ENCODE results near the gene ESYT2.

ESYT2 gene

GRCh38 chr7:158738841-158739240 lies 90.5 kb downstream of the ESYT2 start:
- no peak for DNase-seq

DNA sequence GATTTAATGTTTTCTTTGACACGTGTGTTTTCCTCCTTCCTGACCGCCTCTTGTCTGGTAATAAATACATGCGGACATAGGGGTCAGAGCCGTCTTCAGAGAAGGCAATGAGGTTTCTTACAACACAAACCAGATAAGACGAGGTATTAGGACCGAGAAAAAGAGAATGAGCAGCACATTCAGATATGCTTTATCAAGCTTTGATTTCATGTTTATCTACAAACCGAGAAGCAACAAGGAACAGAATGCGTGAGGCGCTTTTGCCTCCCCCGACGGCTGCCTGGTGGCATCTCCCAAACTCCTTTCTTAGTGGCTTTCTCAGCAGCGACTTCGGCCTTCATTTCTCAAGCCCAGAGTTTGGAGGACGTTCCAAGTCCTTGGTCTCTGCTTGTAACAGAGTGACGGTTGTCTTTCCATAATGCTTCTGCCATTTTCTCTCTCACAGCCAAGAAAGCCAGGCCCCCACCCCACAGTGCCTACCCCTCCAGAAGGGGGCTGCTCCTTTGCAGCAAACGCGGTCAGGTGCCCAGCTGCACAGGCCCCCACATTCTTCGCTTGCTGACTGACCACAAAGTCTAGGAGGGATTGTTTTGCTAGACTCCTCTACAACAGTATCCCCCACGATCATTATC lies 92.1 kb downstream of the ESYT2 start:
- no peak for DNase-seq

DNA sequence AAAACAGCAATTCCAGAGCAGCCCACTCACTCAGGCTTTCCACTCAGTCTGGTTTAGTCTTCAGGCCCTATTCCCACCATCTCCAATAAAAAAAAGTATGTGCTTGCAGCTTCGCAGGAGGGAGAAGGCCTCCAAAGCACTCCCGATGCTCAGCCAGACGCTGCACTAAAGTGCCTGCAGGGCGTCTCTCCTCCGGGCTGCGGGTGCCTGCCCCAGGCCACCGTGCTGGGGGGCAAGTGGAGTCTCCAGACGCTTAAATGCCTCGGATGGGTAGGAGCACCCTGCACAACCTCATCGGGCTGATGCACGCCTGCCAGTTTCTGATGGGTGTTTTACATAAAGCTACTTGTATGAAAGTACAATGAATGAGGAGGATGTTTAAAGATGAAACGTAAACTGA lies 93.4 kb downstream of the ESYT2 start:
- no peak for DNase-seq

DNA sequence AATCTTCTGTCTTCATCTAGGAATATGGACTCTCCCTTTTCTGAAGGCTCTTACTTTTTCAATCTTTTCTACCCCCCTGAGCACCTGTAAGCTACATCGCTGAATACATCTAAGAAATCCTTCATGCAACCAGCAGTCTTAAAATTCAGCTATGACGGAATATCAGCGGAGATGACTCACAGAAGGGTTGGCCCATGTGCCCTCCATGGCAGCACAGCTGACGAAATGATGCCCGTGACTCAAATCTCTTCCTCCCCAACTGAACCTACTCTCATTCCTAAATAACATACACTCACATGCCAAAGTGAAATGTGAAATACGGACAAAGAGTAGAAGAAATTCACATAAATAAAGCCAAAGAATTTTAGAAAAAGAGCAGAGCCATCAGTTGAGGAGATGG lies 94.4 kb downstream of the ESYT2 start:
- no peak for DNase-seq

DNA sequence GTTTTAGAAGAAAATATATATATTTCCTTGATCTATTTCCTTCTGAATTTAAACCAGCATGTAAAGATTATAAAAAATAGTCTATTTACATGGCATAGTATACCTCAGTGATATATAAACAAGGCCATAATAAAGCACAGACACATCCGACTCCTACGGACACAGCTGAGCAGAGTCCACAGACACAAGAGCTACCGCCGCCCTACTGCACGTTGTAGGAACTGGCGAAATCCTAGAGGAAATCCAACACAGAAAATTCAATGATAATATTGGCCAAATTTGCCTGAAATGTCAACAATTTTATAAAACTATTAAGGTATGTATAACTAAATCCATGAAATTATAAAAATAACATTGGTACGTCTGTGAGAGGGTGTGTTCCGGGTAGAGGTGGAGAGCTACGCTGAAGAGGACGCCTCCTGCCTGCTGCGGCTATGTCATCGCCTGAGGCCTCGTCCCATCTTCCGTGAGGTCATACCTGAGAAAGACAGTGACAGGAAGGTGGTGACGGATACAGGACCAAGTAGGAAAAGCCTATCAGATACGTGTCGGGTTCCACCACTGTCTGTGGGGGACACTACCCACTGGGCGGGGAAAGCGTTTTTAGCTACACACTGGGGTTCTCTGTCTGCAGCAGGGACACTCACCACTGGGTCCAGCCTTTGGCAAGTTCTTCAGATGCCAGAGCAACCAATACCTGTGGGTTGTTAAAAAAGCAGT lies 95.4 kb downstream of the ESYT2 start:
- no peak for DNase-seq

GRCh38 chr7:158733220-158733519 lies 96.1 kb downstream of the ESYT2 start:
- no peak for DNase-seq

DNA sequence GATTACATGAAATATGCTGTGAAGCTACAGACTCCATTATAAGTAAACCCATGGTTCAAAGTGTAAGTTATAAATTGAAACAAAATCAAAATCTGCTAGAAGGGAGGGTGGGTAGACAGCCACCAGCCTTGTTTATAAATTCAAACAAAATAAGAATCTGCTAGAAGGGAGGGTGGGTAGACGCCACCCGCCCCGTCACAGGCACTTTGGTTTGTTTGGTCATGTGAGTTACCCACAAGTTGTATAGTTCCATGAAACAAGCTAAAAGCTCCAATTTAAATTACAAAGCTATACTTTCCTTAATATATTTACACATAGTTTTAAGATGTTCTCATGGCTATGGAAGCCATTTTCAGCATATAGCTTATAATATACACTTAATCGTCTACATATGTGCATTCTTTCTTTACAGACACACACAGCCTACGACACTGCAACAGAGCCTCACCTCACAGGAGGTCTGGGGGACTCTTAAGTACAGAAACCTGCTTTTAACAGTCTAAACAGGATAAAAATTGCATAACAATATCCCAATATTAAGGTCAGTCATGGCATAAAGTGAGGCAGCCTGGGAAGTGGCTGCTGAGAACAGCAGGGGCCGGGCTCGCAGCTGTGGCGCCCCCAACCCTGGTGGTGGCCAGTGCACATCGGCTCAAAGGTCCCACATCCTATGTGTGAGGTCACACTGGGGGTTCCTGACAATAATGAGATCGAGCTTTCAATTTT lies 96.7 kb downstream of the ESYT2 start:
- DNase-seq, result no peak

GRCh38 chr7:158731761-158732160 lies 97.5 kb downstream of the ESYT2 start:
- no peak for DNase-seq

GRCh38 chr7:158730383-158731346 lies 98.6 kb downstream of the ESYT2 start:
- no peak for DNase-seq

DNA sequence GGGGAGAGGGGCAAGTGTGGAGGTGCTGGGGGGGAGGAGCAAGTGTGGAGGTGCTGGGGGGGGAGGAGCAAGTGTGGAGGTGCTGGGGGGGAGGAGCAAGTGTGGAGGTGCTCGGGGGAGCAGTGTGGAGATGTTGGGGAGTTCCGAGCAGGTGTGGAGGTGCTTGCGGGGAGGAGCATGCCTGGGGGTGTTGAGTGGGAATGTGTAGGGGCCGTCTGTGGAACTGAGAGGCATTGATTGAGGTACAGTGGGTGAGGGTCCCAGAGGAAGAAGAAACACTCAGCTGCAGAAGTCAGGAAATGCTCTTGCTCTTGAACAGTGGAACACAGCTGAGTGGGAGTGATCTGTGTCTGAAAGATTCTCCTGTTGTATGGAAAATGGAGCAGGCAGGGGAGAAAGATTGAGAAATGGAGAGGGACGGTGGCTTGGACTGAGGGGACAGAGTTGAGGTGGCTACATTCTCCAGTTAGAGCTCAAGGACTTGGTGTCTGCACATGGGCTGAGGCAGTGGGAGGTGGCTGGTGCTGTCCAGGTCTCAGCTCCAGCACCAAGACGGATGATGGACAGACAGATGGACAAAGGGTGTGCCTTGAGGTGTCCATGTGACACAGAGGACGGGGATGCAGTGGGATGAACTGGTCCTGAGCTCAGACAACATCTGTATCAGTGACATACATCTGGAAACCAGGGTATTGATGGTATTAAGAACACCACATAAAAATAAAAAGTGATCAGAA lies 99.5 kb downstream of the ESYT2 start:
- no peak for DNase-seq

DNA sequence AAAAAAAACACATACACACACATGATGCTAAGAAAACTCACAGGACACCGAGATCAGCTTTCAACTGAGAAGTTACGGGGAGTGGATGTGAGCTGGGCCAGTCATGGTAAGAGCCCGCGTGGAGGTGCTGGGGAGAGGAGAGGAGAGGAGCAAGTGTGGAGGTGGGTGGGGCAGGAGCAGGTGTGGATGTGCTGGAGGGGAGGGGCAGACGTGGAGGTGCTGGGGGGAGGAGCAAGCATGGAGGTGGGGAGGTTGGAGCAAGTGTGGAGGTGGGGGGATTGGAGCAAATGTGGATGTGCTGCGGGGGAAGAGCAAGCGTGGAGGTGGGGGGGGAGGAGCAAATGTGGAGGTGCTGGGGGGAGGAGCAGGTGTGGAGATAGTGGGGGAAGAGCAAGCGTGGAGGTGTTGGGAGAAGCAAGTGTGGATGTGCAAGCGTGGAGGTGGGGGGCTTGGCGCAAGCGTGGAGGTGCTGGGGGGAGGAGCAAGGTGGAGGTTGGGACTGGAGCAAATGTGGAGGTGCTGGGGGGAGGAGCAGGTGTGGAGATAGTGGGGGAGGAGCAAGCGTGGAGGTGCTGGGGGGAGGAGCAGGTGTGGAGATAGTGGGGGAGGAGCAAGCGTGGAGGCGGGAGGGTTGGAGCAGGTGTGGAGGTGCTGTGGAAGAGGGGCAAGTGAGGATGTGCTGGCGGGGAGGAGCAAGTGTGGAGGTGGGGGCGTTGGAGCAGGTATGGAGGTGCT lies 100.2 kb downstream of the ESYT2 start:
- no peak for DNase-seq

DNA sequence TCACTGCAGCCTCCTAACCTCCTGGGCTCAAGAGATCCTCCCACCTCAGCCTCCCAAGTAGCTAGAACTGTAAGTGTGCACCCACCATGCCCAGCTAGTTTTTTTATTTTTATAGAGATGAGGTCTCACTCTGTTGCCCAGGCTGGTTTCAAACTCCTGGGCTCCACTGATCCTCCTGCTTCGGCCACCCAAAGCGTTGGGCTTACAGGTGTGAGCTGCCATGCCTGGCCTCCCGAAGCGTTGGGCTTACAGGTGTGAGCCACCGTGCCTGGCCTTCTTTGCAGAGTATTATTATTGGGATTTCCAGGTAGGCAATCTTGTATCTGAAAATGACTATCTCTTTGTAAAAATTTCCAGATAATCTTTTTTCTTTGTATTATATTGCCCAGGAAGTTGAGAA lies 101.6 kb downstream of the ESYT2 start:
- no peak for DNase-seq

DNA sequence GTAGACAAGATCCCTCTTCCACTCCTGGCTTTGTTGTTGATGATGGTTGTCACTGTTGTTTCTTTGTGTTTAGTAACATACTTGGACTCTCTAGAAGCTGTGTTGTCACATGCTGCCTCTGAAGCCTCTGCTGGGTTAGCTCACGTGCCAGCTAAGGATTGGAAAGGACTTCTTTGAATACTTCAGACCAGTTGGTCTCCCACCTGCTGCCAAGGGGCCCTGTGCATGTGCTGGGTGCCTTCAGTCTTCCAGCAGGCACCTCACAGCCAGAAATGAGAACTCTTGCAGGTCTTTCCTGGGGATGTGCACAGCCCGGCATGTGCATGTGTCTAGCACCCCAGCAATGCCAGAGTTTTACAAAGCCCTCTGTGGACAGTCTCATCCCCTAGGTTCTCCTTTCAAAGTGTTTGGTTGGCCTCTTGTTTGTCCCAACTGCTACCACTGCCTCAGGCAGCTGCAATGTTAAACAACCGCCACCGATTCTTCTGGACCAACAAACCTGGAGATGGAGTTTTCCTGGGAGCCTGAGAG lies 103.0 kb downstream of the ESYT2 start:
- DNase-seq, result no peak

- no peak for DNase-seq
Measured at GRCh38 chr7:158725506-158725800, 103.9 kb downstream of the ESYT2 start.

GRCh38 chr7:158724658-158725505 lies 104.4 kb downstream of the ESYT2 start:
- DNase-seq, result no peak

DNA sequence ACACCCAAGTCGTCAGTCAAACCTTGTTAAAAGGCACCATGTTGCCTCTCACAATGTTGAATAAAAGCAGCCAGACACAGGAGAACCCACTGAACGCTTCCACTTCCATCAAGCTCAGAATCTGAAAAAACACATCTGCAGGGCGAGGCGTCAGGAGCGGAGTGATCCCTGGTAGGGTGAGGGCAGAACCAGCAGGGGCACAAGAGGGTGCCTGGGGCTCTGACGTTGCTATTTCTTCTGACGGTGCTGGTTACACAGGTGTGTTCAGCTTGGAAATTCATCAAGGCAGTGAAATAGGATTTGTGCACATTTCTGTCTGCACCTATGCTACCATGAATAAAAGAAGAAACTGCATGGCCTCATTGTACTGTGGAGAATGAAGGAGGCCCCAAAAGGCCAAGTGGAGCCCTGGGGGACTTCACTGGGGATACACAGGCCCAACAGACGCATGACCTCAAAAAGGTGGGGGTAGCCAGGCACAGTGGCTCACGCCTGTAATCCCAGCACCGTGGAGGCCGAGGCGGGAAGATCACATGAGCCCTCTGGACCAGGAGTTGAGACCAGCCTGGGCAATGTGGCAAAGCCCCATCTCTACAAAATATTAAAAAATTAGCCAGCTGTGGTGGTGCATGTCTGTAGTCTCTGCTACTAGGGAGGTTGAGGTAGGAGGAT lies 105.5 kb downstream of the ESYT2 start:
- no peak for DNase-seq

DNA sequence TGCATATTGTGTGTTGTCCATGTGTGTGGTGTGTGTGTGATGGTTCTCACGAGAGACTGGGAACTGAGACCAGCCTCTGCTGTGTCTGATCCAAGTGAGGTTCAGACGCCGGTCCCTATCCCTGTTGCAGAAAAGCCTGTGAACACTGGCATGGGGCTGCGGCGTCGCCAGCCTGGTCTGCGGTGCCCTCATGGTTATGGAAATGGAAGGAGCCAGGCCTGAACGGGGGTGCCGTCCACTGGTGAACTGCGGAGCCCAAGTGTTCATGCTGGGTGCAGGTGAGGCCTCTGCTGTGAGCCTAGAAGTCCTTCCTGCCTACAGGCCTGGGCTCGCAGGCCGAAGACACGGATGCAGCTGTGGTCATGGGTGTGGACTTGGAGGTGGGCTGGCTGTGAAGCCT lies 106.0 kb downstream of the ESYT2 start:
- DNase-seq, result no peak

DNA sequence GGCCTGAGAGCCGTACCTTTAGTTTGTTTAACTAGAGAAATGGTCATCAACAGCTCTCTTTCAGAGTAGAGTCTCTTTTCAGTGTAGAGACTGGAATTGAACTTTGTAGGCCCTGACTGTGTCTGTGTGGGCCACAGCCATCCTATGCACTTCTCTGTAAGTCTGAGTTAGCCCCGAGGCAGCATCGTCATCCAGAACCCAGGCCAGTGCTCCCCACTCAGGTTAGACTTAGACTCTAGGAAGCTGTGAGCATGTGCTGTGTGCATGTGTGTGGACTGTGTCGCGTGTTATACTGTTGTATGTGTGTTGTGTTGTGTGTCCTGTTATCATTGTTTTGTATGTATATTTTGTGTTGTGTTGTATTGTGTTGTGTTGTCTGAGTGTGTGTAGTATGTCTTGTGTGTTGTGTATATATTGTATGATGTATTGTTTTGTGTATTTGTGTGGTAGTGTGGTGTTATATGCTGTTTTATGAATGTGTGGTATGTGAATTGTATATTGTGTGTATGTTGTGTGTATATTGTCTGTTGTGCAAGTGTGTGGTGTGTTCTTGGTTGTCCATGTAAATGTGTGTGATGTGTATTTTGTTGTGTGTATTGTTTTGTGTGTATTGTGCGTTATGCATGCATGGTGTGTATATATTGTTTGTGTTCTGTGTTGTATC lies 106.6 kb downstream of the ESYT2 start:
- DNase-seq, result no peak

- DNase-seq, result no peak
Measured at GRCh38 chr7:158720112-158720511, 109.2 kb downstream of the ESYT2 start.

DNA sequence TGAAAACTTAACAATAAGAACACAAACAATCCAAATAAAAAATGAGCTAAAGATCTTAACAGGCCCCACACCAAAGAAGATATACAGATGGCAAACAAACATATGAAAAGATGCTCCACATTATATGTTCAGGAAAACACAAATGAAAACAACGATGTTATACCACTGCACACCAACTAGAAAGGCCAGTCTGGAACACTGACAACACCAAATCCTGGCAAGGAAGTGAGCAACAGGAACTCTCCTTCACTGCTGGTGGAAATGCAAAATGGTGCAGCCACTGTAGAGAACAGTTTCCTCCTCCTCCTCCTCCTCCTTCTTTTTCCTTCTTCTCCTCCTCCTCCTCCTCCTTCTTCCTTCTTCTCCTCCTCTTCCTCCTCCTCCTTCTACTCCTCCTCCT lies 112.5 kb downstream of the ESYT2 start:
- no peak for DNase-seq
